ENCODE data around the gene SCARF1.

SCARF1 gene

GRCh38 chr17:1627982-1628855, 17.3 kb downstream of the SCARF1 start, which contains the start of gene SLC43A2:
Gene SLC43A2 (minus strand): TSS chr17:1628834. CDS start chr17:1627874, 960 bp downstream.
- DNase-seq: peak; percentile 80

- DNase-seq: peak; percentile 19
Measured at GRCh38 chr17:1627182-1627981, 18.1 kb downstream of the SCARF1 start.

GRCh38 chr17:1626333-1626732, 19.2 kb downstream of the SCARF1 start:
- DNase-seq: no peak

GRCh38 chr17:1625581-1625980, 20.0 kb downstream of the SCARF1 start:
- no peak for DNase-seq

GRCh38 chr17:1625053-1625452, 20.5 kb downstream of the SCARF1 start:
- DNase-seq: no peak

- no peak for DNase-seq
Measured at GRCh38 chr17:1624650-1625049, 20.9 kb downstream of the SCARF1 start.

- no peak for DNase-seq
Measured at GRCh38 chr17:1623057-1623630, 22.4 kb downstream of the SCARF1 start.

- no peak for DNase-seq
Measured at GRCh38 chr17:1621273-1621954, 24.1 kb downstream of the SCARF1 start.

GRCh38 chr17:1620486-1620885, 25.0 kb downstream of the SCARF1 start:
- no peak for DNase-seq

- no peak for DNase-seq
Measured at GRCh38 chr17:1617620-1618174, 27.8 kb downstream of the SCARF1 start.

- DNase-seq: no peak
Measured at GRCh38 chr17:1616101-1616500, 29.4 kb downstream of the SCARF1 start.

- DNase-seq: no peak
Measured at GRCh38 chr17:1612400-1612799, 33.1 kb downstream of the SCARF1 start.

GRCh38 chr17:1611715-1612114, 33.8 kb downstream of the SCARF1 start:
- DNase-seq: no peak

- no peak for DNase-seq
Measured at GRCh38 chr17:1608676-1609075, 36.9 kb downstream of the SCARF1 start.

- DNase-seq: no peak
Measured at GRCh38 chr17:1607971-1608320, 37.6 kb downstream of the SCARF1 start.

GRCh38 chr17:1606352-1606985, 39.1 kb downstream of the SCARF1 start:
- DNase-seq: no peak

GRCh38 chr17:1605681-1606351, 39.7 kb downstream of the SCARF1 start:
- no peak for DNase-seq

GRCh38 chr17:1604831-1605528, 40.6 kb downstream of the SCARF1 start:
- DNase-seq: no peak

GRCh38 chr17:1601571-1601970, 44.0 kb downstream of the SCARF1 start:
- DNase-seq: no peak

GRCh38 chr17:1598399-1599095, 47.0 kb downstream of the SCARF1 start:
- DNase-seq: no peak
